HepG2 (cell line): ENCODE measurements around the gene ALG13. TPM values are rescaled to one million over a fixed set of nuclear protein-coding genes. Genes with fewer than 3 reads are reported as not detected.
A peak's percentile ranks its signal among the peaks of the same experiment; 100 is the strongest.

Experiments
- CC2D1A ChIP-seq: sonication (generic); formaldehyde crosslinking; IDR thresholded peaks from 2 replicates; pipeline ENCODE4 v1.8.1; 2023; ENCODE audit warnings: mild to moderate bottlenecking, missing genetic modification reagents
- GRHL1 ChIP-seq: sonication (generic); formaldehyde crosslinking; conservative IDR thresholded peaks from 2 replicates; pipeline ENCODE4 v1.8.0; 2022; ENCODE audit warnings: missing genetic modification reagents
- HHEX ChIP-seq: IDR thresholded peaks from 2 replicates; pipeline ENCODE4 v1.6.1; 2016; ENCODE audit warnings: control low read depth
- KAT2B ChIP-seq: fragments of 150-350 bp; IDR thresholded peaks from 2 replicates; pipeline ENCODE4 v1.6.1; 2014; ENCODE audit warnings: low read depth, low read length, borderline replicate concordance
- MAFF ChIP-seq: IDR thresholded peaks from 2 replicates; pipeline ENCODE4 v1.6.1; 2011; ENCODE audit warnings: low read depth, low read length, improper control_type of control experiment
- MED13 ChIP-seq: sonication (generic); formaldehyde crosslinking; IDR thresholded peaks from 2 replicates; pipeline ENCODE4 v1.5.0; 2020; ENCODE audit warnings: missing genetic modification reagents
- MEIS2 ChIP-seq: sonication (generic); formaldehyde crosslinking; IDR thresholded peaks from 2 replicates; pipeline ENCODE4 v1.9.0; 2021; ENCODE audit warnings: mild to moderate bottlenecking, missing genetic modification reagents
- NFE2L2 ChIP-seq: fragments of 150-350 bp; IDR thresholded peaks from 2 replicates; pipeline ENCODE4 v1.6.1; 2014; ENCODE audit warnings: low read length
- POLR2G ChIP-seq: fragments of 200-400 bp; formaldehyde crosslinking; IDR thresholded peaks from 2 replicates; pipeline ENCODE4 v1.6.1; 2018; ENCODE audit warnings: mild to moderate bottlenecking, low read depth, low read length, moderate library complexity
- RNF2 ChIP-seq: fragments of 450-650 bp; conservative IDR thresholded peaks from 2 replicates; pipeline ENCODE4 v1.6.1; 2016; ENCODE audit warnings: low read depth
- SOX13 ChIP-seq, 3 experiments: fragments of 450-650 bp in 1 of 3; sonication (generic) in 1 of 3; formaldehyde crosslinking in 1 of 3; IDR thresholded peaks in 2 of 3; conservative IDR thresholded peaks in 1 of 3; 2 replicates each; pipeline versions ENCODE4 v1.5.0 to v1.6.1; 2016 to 2020; ENCODE audit warnings: antibody characterized with exemption in 1 of 3, mild to moderate bottlenecking in 1 of 3, missing compliant biosample characterization in 1 of 3, missing genetic modification reagents in 1 of 3, moderate library complexity in 1 of 3
- SP4 ChIP-seq: sonication (generic); formaldehyde crosslinking; IDR thresholded peaks from 2 replicates; pipeline ENCODE4 v1.8.1; 2023; ENCODE audit warnings: mild to moderate bottlenecking, missing genetic modification reagents
- ZFAT ChIP-seq: sonication (generic); formaldehyde crosslinking; conservative IDR thresholded peaks from 2 replicates; pipeline ENCODE4 v1.8.1; 2023; ENCODE audit warnings: missing genetic modification reagents, inconsistent platforms
- ZFP37 ChIP-seq: sonication (generic); formaldehyde crosslinking; IDR thresholded peaks from 2 replicates; pipeline ENCODE4 v1.4.0; 2020; ENCODE audit warnings: missing genetic modification reagents, borderline replicate concordance
- ZNF329 ChIP-seq: sonication (generic); formaldehyde crosslinking; IDR thresholded peaks from 2 replicates; pipeline ENCODE4 v1.9.0; 2021; ENCODE audit warnings: low read depth, mild to moderate bottlenecking, missing genetic modification reagents
- ZNF407 ChIP-seq: sonication (generic); formaldehyde crosslinking; IDR thresholded peaks from one replicate; pipeline ENCODE4 v1.5.1; 2020; ENCODE audit warnings: mild to moderate bottlenecking, missing genetic modification reagents; ENCODE audit errors: not compliant biosample characterization
- ZNF501 ChIP-seq: sonication (generic); formaldehyde crosslinking; IDR thresholded peaks from 2 replicates; pipeline ENCODE4 v1.5.1; 2020; ENCODE audit warnings: mild to moderate bottlenecking, moderate library complexity, missing genetic modification reagents
- ZNF704 ChIP-seq: sonication (generic); formaldehyde crosslinking; IDR thresholded peaks from 2 replicates; pipeline ENCODE4 v1.8.1; 2023; ENCODE audit warnings: mild to moderate bottlenecking, inconsistent platforms, moderate library complexity, missing genetic modification reagents, borderline replicate concordance
- polyA plus RNA-seq, 8 experiments: library from polyadenylated mRNA; depleted of rRNA in 3 of 8; stranded (reverse) in 7 of 8; unstranded in 1 of 8; fragments of >200 nt; fragmentation: Illumina TruSeq in 4 of 8; extraction: Trizol in 4 of 8; gene quantifications; 2 replicates each; pipeline versions ENCODE4 v1.2.1 to v1.2.3, GENCODE V29; 2011 to 2016; ENCODE audit warnings: low read depth in 4 of 8, missing spikeins in 1 of 8, mixed read lengths in 1 of 8; ENCODE audit not compliant: insufficient read depth in 1 of 8
- total RNA-seq, 5 experiments: library from RNA; depleted of rRNA; stranded (reverse); fragments of >200 nt; fragmentation: Illumina TruSeq; extraction: Trizol; gene quantifications; 2 replicates each; pipeline ENCODE4 v1.2.3, GENCODE V29; 2016; ENCODE audit warnings: low read depth in 1 of 5

The ALG13 gene
- total and polyA plus RNA-seq, 2 of the 13 experiments (the other 11 are each of a cell fraction or from before 2014, with no cell fraction given) = 31.2 to 65.5 TPM

- TF ChIP-seq HHEX (CRISPR knock-in tag) (no peak), ZNF704 (no peak), ZNF501 (0 out of 2 replicates have a peak, but pooled peaks have one; percentile 59), MED13 (CRISPR knock-in tag) (no peak), RNF2 (0 out of 2 replicates have a peak, but pooled peaks have one; percentile 20), SP4 (no peak), MAFF (no peak), ZFP37 (CRISPR knock-in tag) (no peak), POLR2G (peak; percentile 82), KAT2B (no peak), MEIS2 (CRISPR knock-in tag) (no peak), CC2D1A (no peak), ZNF329 (CRISPR knock-in tag) (no peak), ZNF407 (CRISPR knock-in tag) (no peak), ZFAT (CRISPR knock-in tag) (no peak), NFE2L2 (no peak), GRHL1 (CRISPR knock-in tag) (no peak), SOX13 (IDR thresholded peaks at IDR 0.05) (no peak), SOX13 (CRISPR knock-in tag; conservative IDR thresholded peaks at IDR 0.05 in 1 of 2, IDR thresholded peaks at IDR 0.05 in 1 of 2) (0 out of 4 replicates have a peak, but pooled peaks of 1 of the 2 experiments have one; percentile 6)
Measured at GRCh38 chrX:111680988-111681779, at the start of gene ALG13 (continued).
